K562 (cell line): ENCODE data around the gene MYL12B. TPM values are rescaled to one million over a fixed set of nuclear protein-coding genes. Genes with fewer than 3 reads are reported as not detected.

ENCODE experiments used
- ATAC-seq: fragments of 200-7000 bp; cut with Tn5 transposase; 3 replicates; pipeline ENCODE4 v1.9.1; 2020; ENCODE audit warnings: moderate library complexity
- BruUV-seq: library from RNA; stranded (reverse); fragments of 400-500 nt; replicated peaks from 2 replicates; lab custom pipeline; 2021; lab: Mats Ljungman, UMichigan
- CTCF ChIA-PET: fragments of 300-600 bp; formaldehyde crosslinking; extraction: SDS; loops from one replicate; lab custom pipeline; 2021; ENCODE audit warnings: low intra/inter-chr PET ratio; lab: Yijun Ruan, JAX
- POLR2A ChIA-PET: fragments of 300-600, 350-650 bp; sonication (Branson Sonifier 250); formaldehyde crosslinking; extraction: SDS; loops from one replicate; lab custom pipeline; 2021; ENCODE audit warnings: antibody characterized with exemption, inconsistent platforms; lab: Yijun Ruan, JAX
- DNase-seq, 4 experiments: peaks; one replicate each; pipeline versions ENCODE4 v3.0.0 to v3.0.0-alpha.2; 2011 to 2018; ENCODE audit warnings: low spot score in 3 of 4, mixed read lengths in 3 of 4; ENCODE audit errors: extremely low read depth in 1 of 4
- FAIRE-seq: peaks from 2 replicates; lab custom pipeline; 2011; peaks lifted over from hg19 to GRCh38; lab: Jason Lieb, UNC
- H2AFZ ChIP-seq: 2 replicates; pipeline ENCODE4 v1.6.0; 2011; ENCODE audit warnings: low read depth, low read length, control low read depth, inconsistent platforms
- H3K27ac ChIP-seq: fragments of 200-600 bp; 3 replicates; pipeline ENCODE4 v1.8.0; 2011; ENCODE audit warnings: low read depth, mild to moderate bottlenecking, control low read depth, inconsistent platforms, low read length, moderate library complexity, mixed read lengths; ENCODE audit errors: extremely low read depth
- H3K27me3 ChIP-seq, 2 experiments: fragments of 300-600 bp in 1 of 2; 2 replicates in 1 of 2; 3 replicates in 1 of 2; pipeline versions ENCODE4 v1.6.0 to v1.8.0; 2011; ENCODE audit warnings: inconsistent platforms in 2 of 2, low read length in 2 of 2, mild to moderate bottlenecking in 1 of 2, mixed read lengths in 1 of 2, moderate library complexity in 1 of 2; ENCODE audit not compliant: control insufficient read depth in 2 of 2, insufficient read depth in 2 of 2
- H3K36me3 ChIP-seq: fragments of 300-600 bp; 3 replicates; pipeline ENCODE4 v1.8.0; 2011; ENCODE audit warnings: mild to moderate bottlenecking, low read length, inconsistent platforms; ENCODE audit not compliant: control insufficient read depth, insufficient read depth
- H3K4me1 ChIP-seq, 2 experiments: fragments of 200-600 bp in 1 of 2; replicated peaks in 1 of 2; 2 replicates in 1 of 2; 3 replicates in 1 of 2; pipeline versions ENCODE4 v1.5.1 to v1.8.0; 2011; ENCODE audit warnings: inconsistent platforms in 2 of 2, low read length in 2 of 2, mild to moderate bottlenecking in 1 of 2, mixed read lengths in 1 of 2, moderate library complexity in 1 of 2; ENCODE audit not compliant: control insufficient read depth in 2 of 2, insufficient read depth in 2 of 2
- H3K4me2 ChIP-seq: 2 replicates; pipeline ENCODE4 v1.6.1; 2011; ENCODE audit warnings: low read length, control low read depth, inconsistent platforms, mixed read lengths; ENCODE audit not compliant: insufficient read depth
- H3K4me3 ChIP-seq: fragments of 200-600 bp; sonication (generic), shearing (Covaris generic); 2 replicates; pipeline ENCODE4 v1.5.1; 2016; ENCODE audit warnings: control low read depth, inconsistent platforms
- H3K79me2 ChIP-seq: fragments of 200-600 bp; 3 replicates; pipeline ENCODE4 v1.8.0; 2011; ENCODE audit warnings: low read length, inconsistent platforms; ENCODE audit not compliant: control insufficient read depth, insufficient read depth
- H3K9ac ChIP-seq, 2 experiments: 2 replicates each; pipeline versions ENCODE4 v1.6.0 to v1.6.1; 2011; ENCODE audit warnings: low read depth in 2 of 2, low read length in 2 of 2, control low read depth in 1 of 2, inconsistent platforms in 1 of 2, mild to moderate bottlenecking in 1 of 2, mixed read lengths in 1 of 2; ENCODE audit not compliant: insufficient read depth in 1 of 2
- H3K9me1 ChIP-seq: one replicate; pipeline ENCODE4 v1.6.0; 2011; ENCODE audit warnings: inconsistent platforms, mild to moderate bottlenecking, low read length, moderate library complexity; ENCODE audit not compliant: control insufficient read depth, insufficient read depth
- H3K9me3 ChIP-seq: replicated peaks from 2 replicates; pipeline ENCODE4 v1.5.1; 2011; ENCODE audit warnings: low read depth, low read length, inconsistent platforms; ENCODE audit not compliant: control insufficient read depth, insufficient read depth
- H4K20me1 ChIP-seq: replicated peaks from 2 replicates; pipeline ENCODE4 v1.6.1; 2011; ENCODE audit warnings: low read length, inconsistent platforms, mixed read lengths; ENCODE audit not compliant: control insufficient read depth, insufficient read depth
- E2F4 ChIP-seq: sonication (generic); formaldehyde crosslinking; IDR thresholded peaks from 2 replicates; pipeline ENCODE4 v1.8.0; 2022; ENCODE audit warnings: mild to moderate bottlenecking, low read depth, missing genetic modification reagents
- GABPB1 ChIP-seq: sonication (generic); formaldehyde crosslinking; IDR thresholded peaks from 2 replicates; pipeline ENCODE4 v1.8.0; 2022; ENCODE audit warnings: mild to moderate bottlenecking, missing genetic modification reagents
- JUND ChIP-seq, 2 experiments: IDR thresholded peaks; 2 replicates in 1 of 2; 3 replicates in 1 of 2; pipeline ENCODE4 v1.6.1; 2011; ENCODE audit warnings: borderline replicate concordance in 2 of 2, low read depth in 2 of 2, low read length in 2 of 2, improper control_type of control experiment in 1 of 2, missing biosample characterization in 1 of 2, missing genetic modification characterization in 1 of 2, missing genetic modification reagents in 1 of 2
- KAT2B ChIP-seq: IDR thresholded peaks from one replicate; pipeline ENCODE4 v1.6.1; 2012; ENCODE audit warnings: low read depth, mild to moderate bottlenecking, control low read depth, inconsistent platforms, low read length, moderate library complexity
- MLLT1 ChIP-seq, 2 experiments: fragments of 450-650 bp; IDR thresholded peaks; 2 replicates each; pipeline ENCODE4 v1.6.1; 2016
- POLR2A ChIP-seq: fragments of 450-650 bp; conservative IDR thresholded peaks from 2 replicates; pipeline ENCODE4 v1.6.1; 2016
- RBM14 ChIP-seq: fragments of 200-400 bp; formaldehyde crosslinking; IDR thresholded peaks from 2 replicates; pipeline ENCODE4 v1.6.1; 2018; ENCODE audit warnings: low read depth, mild to moderate bottlenecking, low read length, moderate library complexity, borderline replicate concordance; ENCODE audit not compliant: insufficient read depth
- RBM15 ChIP-seq: fragments of 200-400 bp; formaldehyde crosslinking; IDR thresholded peaks from 2 replicates; pipeline ENCODE4 v1.6.1; 2018; ENCODE audit warnings: mild to moderate bottlenecking, low read length, moderate library complexity; ENCODE audit not compliant: insufficient read depth
- RBM34 ChIP-seq: fragments of 200-400 bp; formaldehyde crosslinking; IDR thresholded peaks from 2 replicates; pipeline ENCODE4 v1.6.1; 2018; ENCODE audit warnings: low read length, borderline replicate concordance; ENCODE audit not compliant: insufficient read depth
- SREBF1 ChIP-seq: fragments of 150-350 bp; IDR thresholded peaks from 2 replicates; pipeline ENCODE4 v1.6.1; 2014; ENCODE audit warnings: antibody characterized with exemption, low read depth, low read length, borderline replicate concordance
- TAF7 ChIP-seq: fragments of 450-650 bp; IDR thresholded peaks from 2 replicates; pipeline ENCODE4 v1.6.1; 2016; ENCODE audit warnings: missing genetic modification characterization, missing compliant biosample characterization
- WGBS: fragments of 100-300 bp; shearing (Covaris generic); methylation state at CpG from one replicate; pipeline ENCODE4 v1.1.6; 2016; ENCODE audit warnings: low coverage, mixed read lengths; ENCODE audit not compliant: insufficient coverage; ENCODE audit errors: missing lambda C conversion rate; 5-methylcytosine and 5-hydroxymethylcytosine counted together
- in situ Hi-C: fragments of 300-500 bp; cut with MboI; formaldehyde crosslinking; loops from 4 replicates; pipeline ENCODE4 v1.15.0; 2018; ENCODE audit warnings: inconsistent platforms, mixed read lengths
- intact Hi-C: fragments of 100-400 bp; cut with micrococcal nuclease; formaldehyde crosslinking; loops from 2 replicates; pipeline ENCODE4 v1.14.2; 2022
- polyA plus RNA-seq, 8 experiments: library from polyadenylated mRNA; depleted of rRNA in 4 of 8; stranded (reverse) in 5 of 8; unstranded in 3 of 8; fragments of >200 nt; fragmentation: Nextera tagmentation in 2 of 8; fragmentation: Illumina TruSeq in 1 of 8; extraction: Ambion mirVana in 2 of 8; extraction: Trizol in 1 of 8; gene quantifications; 2 replicates each; pipeline versions ENCODE4 v1.2.1 to v1.2.3, GENCODE V29; 2011 to 2014; ENCODE audit warnings: inconsistent platforms in 1 of 8, missing spikeins in 1 of 8
- total RNA-seq, 7 experiments: library from RNA; depleted of rRNA in 6 of 7; stranded (reverse); fragments of >200 nt in 6 of 7; fragmentation: Illumina TruSeq in 2 of 7; extraction: Trizol in 2 of 7; gene quantifications; 2 replicates each; pipeline versions ENCODE4 v1.2.1 to v1.2.3, GENCODE V29; 2011 to 2021; ENCODE audit warnings: low replicate concordance in 1 of 7

Gene MYL12B
- total and polyA plus RNA-seq, 9 of the 15 experiments (the other 6 are each of a cell fraction or from before 2014, with no cell fraction given), result 220 to 995 (median 463) TPM

GRCh38 chr18:3225588-3225987 lies 36.3 kb upstream of the MYL12B start:
- CTCF ChIA-PET, result no interaction called here

More at GRCh38 chr18:3225588-3225987, 36.3 kb upstream of the MYL12B start:
- Histone ChIP-seq H3K9me3 (no peaks in the 10 kb centered on the region), H2AFZ (no peak overlapping the region), H3K79me2 (no peaks in the 10 kb centered on the region), H3K27me3 (no peaks in the 10 kb centered on the region), H3K9ac (no peak overlapping the region)
- ATAC-seq, result no peak
- in situ Hi-C loops, result no loop called here
- POLR2A ChIA-PET, result interaction anchor here (0.6 kb wide), 2 partner anchors 22 to 378 kb away, joined by 3 read pairs; no protein-coding TSS in a partner anchor
- TF ChIP-seq E2F4 (CRISPR knock-in tag), result no peak
- TF ChIP-seq SREBF1, result no peak
- TF ChIP-seq TAF7, result no peak
- no peak for TF ChIP-seq KAT2B
- TF ChIP-seq RBM15, result no peak
- TF ChIP-seq RBM14, result no peak
- TF ChIP-seq MLLT1 (IDR thresholded peaks at IDR 0.05), result no peak
- no peak for TF ChIP-seq JUND (IDR thresholded peaks at IDR 0.05; ENCODE audit: borderline replicate concordance, low read depth, low read length)
- no peak for TF ChIP-seq JUND (tag; IDR thresholded peaks at IDR 0.05; ENCODE audit: borderline replicate concordance, low read depth, low read length)
- no peak for TF ChIP-seq GABPB1 (CRISPR knock-in tag)
- TF ChIP-seq RBM34, result no peak
- no peak for TF ChIP-seq POLR2A
- TF ChIP-seq, all 486 proteins: peak for 0
- H3K27ac ChIP-seq, result no peak overlapping the region
- H3K4me1 ChIP-seq, result no peaks in the 10 kb centered on the region; a peak in 1 of 5 replicates
- FAIRE-seq (no peak), DNase-seq (no peak)
- no peak overlapping the region for H3K4me3 ChIP-seq
- WGBS, result 72% methylated on average over 2 of the region's 3 CpGs
- no TSS peak for BruUV-seq
- H3K4me2 ChIP-seq, result no peak overlapping the region
- H3K9me1 ChIP-seq, result no peaks in the 10 kb centered on the region
- intact Hi-C loops, result no loop called here
- no peaks in the 10 kb centered on the region for H3K36me3 ChIP-seq
- no peaks in the 10 kb centered on the region for H4K20me1 ChIP-seq
